Mesendoderm (in vitro differentiated cells): ENCODE data around the gene KRTAP20-4. TPM values are rescaled to one million over a fixed set of nuclear protein-coding genes. Genes with fewer than 3 reads are reported as not detected.
A peak's percentile ranks its signal among the peaks of the same experiment; 100 is the strongest.

Experiments used
- DNase-seq: peaks from one replicate; pipeline ENCODE4 v3.0.0; 2013
- H2AK5ac ChIP-seq: 2 replicates; pipeline ENCODE4 v1.6.1; 2013; ENCODE audit warnings: low read length, inconsistent platforms
- H2BK120ac ChIP-seq: 2 replicates; pipeline ENCODE4 v1.6.1; 2013; ENCODE audit warnings: low read depth, mild to moderate bottlenecking, low read length, moderate library complexity, mixed read lengths
- H2BK15ac ChIP-seq: replicated peaks from 2 replicates; pipeline ENCODE4 v1.6.1; 2013; ENCODE audit warnings: low read depth, mild to moderate bottlenecking, moderate library complexity
- H2BK5ac ChIP-seq: 2 replicates; pipeline ENCODE4 v1.6.1; 2013; ENCODE audit warnings: low read length, inconsistent platforms
- H3K18ac ChIP-seq: 2 replicates; pipeline ENCODE4 v1.6.1; 2013; ENCODE audit warnings: mild to moderate bottlenecking, low read length, mixed read lengths
- H3K23ac ChIP-seq: one replicate; pipeline ENCODE4 v1.6.1; 2013; ENCODE audit warnings: low read length
- H3K27ac ChIP-seq: 2 replicates; pipeline ENCODE4 v1.5.1; 2013; ENCODE audit warnings: low read depth, mild to moderate bottlenecking, inconsistent platforms, low read length, moderate library complexity
- H3K27me3 ChIP-seq: 2 replicates; pipeline ENCODE4 v1.6.1; 2013; ENCODE audit warnings: low read length, control low read depth, mild to moderate bottlenecking, inconsistent platforms; ENCODE audit not compliant: insufficient read depth, poor library complexity
- H3K36me3 ChIP-seq: 2 replicates; pipeline ENCODE4 v1.6.1; 2013; ENCODE audit warnings: low read length, inconsistent platforms; ENCODE audit not compliant: control insufficient read depth, insufficient read depth
- H3K4ac ChIP-seq: one replicate; pipeline ENCODE4 v1.6.1; 2013; ENCODE audit warnings: low read depth, mild to moderate bottlenecking, low read length, moderate library complexity
- H3K4me1 ChIP-seq: 2 replicates; pipeline ENCODE4 v1.6.1; 2013; ENCODE audit warnings: low read depth, low read length, inconsistent platforms; ENCODE audit not compliant: control insufficient read depth
- H3K4me2 ChIP-seq: 2 replicates; pipeline ENCODE4 v1.6.1; 2013; ENCODE audit warnings: low read length
- H3K4me3 ChIP-seq: 2 replicates; pipeline ENCODE4 v1.5.1; 2013; ENCODE audit warnings: mild to moderate bottlenecking, low read length
- H3K56ac ChIP-seq: one replicate; pipeline ENCODE4 v1.6.1; 2013; ENCODE audit warnings: low read length
- H3K79me1 ChIP-seq: 2 replicates; pipeline ENCODE4 v1.6.1; 2013; ENCODE audit warnings: low read length, inconsistent platforms
- H3K79me2 ChIP-seq: 2 replicates; pipeline ENCODE4 v1.6.1; 2013; ENCODE audit warnings: mild to moderate bottlenecking, low read length; ENCODE audit not compliant: control insufficient read depth, insufficient read depth
- H3K9ac ChIP-seq: 2 replicates; pipeline ENCODE4 v1.6.1; 2013; ENCODE audit warnings: low read length, inconsistent platforms
- H4K5ac ChIP-seq: one replicate; pipeline ENCODE4 v1.6.1; 2013; ENCODE audit warnings: low read length
- H4K8ac ChIP-seq: one replicate; pipeline ENCODE4 v1.6.1; 2013; ENCODE audit warnings: low read depth, mild to moderate bottlenecking, control low read depth, low read length, moderate library complexity
- WGBS: extraction: QIAGEN DNeasy Blood & Tissue Kit; methylation state at CpG from one replicate; pipeline ENCODE4 v1.1.7; 2013; ENCODE audit warnings: low lambda C conversion rate, missing lambda C conversion rate; ENCODE audit not compliant: insufficient coverage; ENCODE audit errors: extremely low coverage; 5-methylcytosine and 5-hydroxymethylcytosine counted together
- small RNA-seq: library from polyadenylated mRNA; stranded (forward); fragments of <200 nt; extraction: miRNeasy Mini kit (QIAGEN cat#:217004); gene quantifications from one replicate; pipeline ENCODE3, GENCODE V24; 2013; ENCODE audit not compliant: insufficient read depth

The KRTAP20-4 gene

DNA sequence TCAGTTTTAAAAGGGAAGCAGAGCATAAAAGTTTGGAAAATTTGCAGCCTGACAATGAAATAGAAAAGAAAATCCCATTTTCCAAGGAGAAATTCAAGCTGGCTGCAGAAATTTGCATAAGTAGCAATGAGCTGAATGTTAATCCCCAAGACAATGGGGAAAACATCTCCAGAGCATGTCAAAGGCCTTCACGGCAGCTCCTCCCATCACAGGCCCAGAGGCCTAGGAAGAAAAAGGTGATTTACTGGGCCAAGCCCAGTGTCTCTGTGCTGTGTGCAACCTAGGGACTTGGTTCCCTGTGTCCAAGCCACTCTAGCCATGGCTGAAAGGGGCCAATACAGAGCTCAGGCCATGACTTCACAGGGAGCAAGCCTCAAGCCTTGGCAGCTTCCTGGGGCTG lies 48.3 kb downstream of the KRTAP20-4 start:
- Histone ChIP-seq H4K5ac (no peak overlapping the region), H3K23ac (no peak overlapping the region), H3K56ac (no peak overlapping the region), H3K4me2 (no peak overlapping the region), H3K9ac (no peak overlapping the region), H4K8ac (no peak overlapping the region), H3K27ac (no peak overlapping the region), H3K79me1 (no peaks in the 10 kb centered on the region), H3K4ac (no peak overlapping the region), H3K79me2 (no peaks in the 10 kb centered on the region), H2BK5ac (no peak overlapping the region), H3K4me3 (no peak overlapping the region), H3K18ac (no peak overlapping the region), H2BK120ac (no peak overlapping the region), H2AK5ac (no peak overlapping the region), H3K36me3 (no peaks in the 10 kb centered on the region), H3K4me1 (no peaks in the 10 kb centered on the region), H3K27me3 (no peaks in the 10 kb centered on the region), H2BK15ac (no peak overlapping the region)
- WGBS: no CpG with 5 or more reads among the region's 1 CpG
- DNase-seq: peak; percentile 50

Small RNAs within 50 kb of the gene (small RNA-seq; reads per million reads assigned to genes)
- gene KRTAP20-1 (not detected), gene KRTAP20-3 (not detected), gene KRTAP20-4 (not detected), gene KRTAP22-1 (not detected), gene KRTAP22-2 (not detected)
